Neural progenitor cell (in vitro differentiated cells): ENCODE results near the gene LMF1.
"Not testable (repeated sequence)": the region's sequence is repeated elsewhere in the genome, so short reads cannot be mapped to it uniquely, and the experiment has no call there.

Experiments
- EZH2 ChIP-seq: fragments of 200-600 bp; sonication (generic); IDR thresholded peaks from 2 replicates; pipeline ENCODE4 v1.6.1; 2017; ENCODE audit warnings: antibody characterized with exemption, mild to moderate bottlenecking, moderate library complexity
- EZH2phosphoT487 ChIP-seq: fragments of 200-600 bp; sonication (generic); IDR thresholded peaks from 2 replicates; pipeline ENCODE4 v1.6.1; 2017; ENCODE audit warnings: antibody characterized with exemption
- TF ChIP-seq, protein P1 (sequence below): fragments of 200-600 bp; sonication (generic); IDR thresholded peaks from 2 replicates; pipeline ENCODE4 v1.5.1; 2017; ENCODE audit warnings: antibody characterized with exemption, mild to moderate bottlenecking

DNA sequence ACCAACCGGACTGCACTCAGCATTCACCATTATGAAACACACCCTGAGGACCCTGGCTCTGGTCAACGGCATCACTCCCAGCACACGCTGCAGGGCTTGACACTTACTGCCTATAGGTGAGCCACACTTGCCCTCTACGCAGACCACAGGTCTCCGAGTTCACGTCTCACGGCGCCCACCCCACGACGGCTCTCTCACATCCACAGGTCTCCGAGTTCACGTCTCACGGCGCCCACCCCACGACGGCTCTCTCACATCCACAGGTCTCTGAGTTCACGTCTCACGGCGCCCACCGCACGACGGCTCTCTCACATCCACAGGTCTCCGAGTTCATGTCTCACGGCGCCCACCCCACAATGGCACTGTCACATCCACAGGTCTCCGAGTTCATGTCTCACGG is 15.0 kb downstream of the LMF1 start:
- TF ChIP-seq, protein P1, sequence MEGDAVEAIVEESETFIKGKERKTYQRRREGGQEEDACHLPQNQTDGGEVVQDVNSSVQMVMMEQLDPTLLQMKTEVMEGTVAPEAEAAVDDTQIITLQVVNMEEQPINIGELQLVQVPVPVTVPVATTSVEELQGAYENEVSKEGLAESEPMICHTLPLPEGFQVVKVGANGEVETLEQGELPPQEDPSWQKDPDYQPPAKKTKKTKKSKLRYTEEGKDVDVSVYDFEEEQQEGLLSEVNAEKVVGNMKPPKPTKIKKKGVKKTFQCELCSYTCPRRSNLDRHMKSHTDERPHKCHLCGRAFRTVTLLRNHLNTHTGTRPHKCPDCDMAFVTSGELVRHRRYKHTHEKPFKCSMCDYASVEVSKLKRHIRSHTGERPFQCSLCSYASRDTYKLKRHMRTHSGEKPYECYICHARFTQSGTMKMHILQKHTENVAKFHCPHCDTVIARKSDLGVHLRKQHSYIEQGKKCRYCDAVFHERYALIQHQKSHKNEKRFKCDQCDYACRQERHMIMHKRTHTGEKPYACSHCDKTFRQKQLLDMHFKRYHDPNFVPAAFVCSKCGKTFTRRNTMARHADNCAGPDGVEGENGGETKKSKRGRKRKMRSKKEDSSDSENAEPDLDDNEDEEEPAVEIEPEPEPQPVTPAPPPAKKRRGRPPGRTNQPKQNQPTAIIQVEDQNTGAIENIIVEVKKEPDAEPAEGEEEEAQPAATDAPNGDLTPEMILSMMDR = not testable (repeated sequence)
- TF ChIP-seq EZH2phosphoT487, EZH2: not testable (repeated sequence)
